ENCODE measurements around the gene ZMYM2.

DNA sequence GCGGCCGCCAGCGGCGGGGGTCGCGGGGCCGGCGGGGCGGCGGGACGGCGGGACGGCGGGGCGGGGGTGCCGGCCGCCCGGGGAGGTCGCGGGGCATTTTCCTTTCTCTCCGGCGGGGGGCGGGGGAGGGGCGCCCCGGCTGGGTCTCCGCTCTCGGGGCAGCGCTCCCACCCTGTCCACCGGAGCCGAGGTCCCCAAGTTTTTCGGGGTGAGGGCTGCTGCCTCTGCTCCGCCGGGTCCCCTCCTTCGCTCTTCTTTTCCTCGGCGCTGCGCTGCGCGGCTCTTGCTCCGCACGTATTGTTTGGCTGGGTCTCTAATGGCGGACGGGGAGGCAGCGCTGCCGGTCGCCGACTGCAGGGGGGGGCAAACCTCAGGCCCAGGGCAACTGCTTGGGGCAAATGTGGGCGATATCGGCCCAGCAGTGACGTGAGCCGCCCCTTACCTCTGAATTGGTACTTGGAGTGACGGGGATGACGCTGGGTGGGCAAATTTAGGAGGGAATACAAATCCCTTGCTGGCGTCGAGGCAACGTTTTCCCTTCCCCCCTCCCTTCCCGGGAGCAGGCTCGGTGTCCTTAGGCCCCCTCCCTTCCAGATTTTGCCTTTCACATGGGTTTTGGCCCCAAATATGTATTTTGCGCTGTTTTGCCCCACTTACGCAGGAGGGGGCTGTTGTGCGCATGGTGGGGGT lies 759 bp downstream of the ZMYM2 start:
- no peak for TF ChIP-seq EP300 (IDR thresholded peaks at IDR 0.05)
- TF ChIP-seq POLR2A (IDR thresholded peaks at IDR 0.05) = no peak
- TF ChIP-seq, protein P1, sequence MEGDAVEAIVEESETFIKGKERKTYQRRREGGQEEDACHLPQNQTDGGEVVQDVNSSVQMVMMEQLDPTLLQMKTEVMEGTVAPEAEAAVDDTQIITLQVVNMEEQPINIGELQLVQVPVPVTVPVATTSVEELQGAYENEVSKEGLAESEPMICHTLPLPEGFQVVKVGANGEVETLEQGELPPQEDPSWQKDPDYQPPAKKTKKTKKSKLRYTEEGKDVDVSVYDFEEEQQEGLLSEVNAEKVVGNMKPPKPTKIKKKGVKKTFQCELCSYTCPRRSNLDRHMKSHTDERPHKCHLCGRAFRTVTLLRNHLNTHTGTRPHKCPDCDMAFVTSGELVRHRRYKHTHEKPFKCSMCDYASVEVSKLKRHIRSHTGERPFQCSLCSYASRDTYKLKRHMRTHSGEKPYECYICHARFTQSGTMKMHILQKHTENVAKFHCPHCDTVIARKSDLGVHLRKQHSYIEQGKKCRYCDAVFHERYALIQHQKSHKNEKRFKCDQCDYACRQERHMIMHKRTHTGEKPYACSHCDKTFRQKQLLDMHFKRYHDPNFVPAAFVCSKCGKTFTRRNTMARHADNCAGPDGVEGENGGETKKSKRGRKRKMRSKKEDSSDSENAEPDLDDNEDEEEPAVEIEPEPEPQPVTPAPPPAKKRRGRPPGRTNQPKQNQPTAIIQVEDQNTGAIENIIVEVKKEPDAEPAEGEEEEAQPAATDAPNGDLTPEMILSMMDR (IDR thresholded peaks at IDR 0.05) = peak in 1 of 5 experiments; percentile 42
